ENCODE measurements around the gene KCNB1. TPM values are rescaled to one million over a fixed set of nuclear protein-coding genes. Genes with fewer than 3 reads are reported as not detected.

The KCNB1 gene
- polyA plus RNA-seq, 1 experiment = 0.13 TPM

- no peaks in the 10 kb centered on the region for H3K27me3 ChIP-seq (ENCODE audit: control insufficient read depth, insufficient read depth, low read length)
- CTCF ChIA-PET = interaction anchor here (1.2 kb wide), 3 partner anchors 144 to 270 kb away, joined by 4 to 9 read pairs (median 4); no protein-coding TSS in a partner anchor
- no peaks in the 10 kb centered on the region for H3K36me3 ChIP-seq (ENCODE audit: control insufficient read depth, insufficient read depth, low read length)
- H3K4me3 ChIP-seq (ENCODE audit: low read depth, low read length) = no peak overlapping the region
- TF ChIP-seq, protein P1, sequence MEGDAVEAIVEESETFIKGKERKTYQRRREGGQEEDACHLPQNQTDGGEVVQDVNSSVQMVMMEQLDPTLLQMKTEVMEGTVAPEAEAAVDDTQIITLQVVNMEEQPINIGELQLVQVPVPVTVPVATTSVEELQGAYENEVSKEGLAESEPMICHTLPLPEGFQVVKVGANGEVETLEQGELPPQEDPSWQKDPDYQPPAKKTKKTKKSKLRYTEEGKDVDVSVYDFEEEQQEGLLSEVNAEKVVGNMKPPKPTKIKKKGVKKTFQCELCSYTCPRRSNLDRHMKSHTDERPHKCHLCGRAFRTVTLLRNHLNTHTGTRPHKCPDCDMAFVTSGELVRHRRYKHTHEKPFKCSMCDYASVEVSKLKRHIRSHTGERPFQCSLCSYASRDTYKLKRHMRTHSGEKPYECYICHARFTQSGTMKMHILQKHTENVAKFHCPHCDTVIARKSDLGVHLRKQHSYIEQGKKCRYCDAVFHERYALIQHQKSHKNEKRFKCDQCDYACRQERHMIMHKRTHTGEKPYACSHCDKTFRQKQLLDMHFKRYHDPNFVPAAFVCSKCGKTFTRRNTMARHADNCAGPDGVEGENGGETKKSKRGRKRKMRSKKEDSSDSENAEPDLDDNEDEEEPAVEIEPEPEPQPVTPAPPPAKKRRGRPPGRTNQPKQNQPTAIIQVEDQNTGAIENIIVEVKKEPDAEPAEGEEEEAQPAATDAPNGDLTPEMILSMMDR (IDR thresholded peaks at IDR 0.05; ENCODE audit: insufficient read depth, low read depth, low read length) = no peak
- no peak for DNase-seq (ENCODE audit: low read depth)
- POLR2A ChIA-PET = interaction anchor here (0.8 kb wide), 1 partner anchor 170 kb away, joined by 4 read pairs; no protein-coding TSS in a partner anchor
Measured at GRCh38 chr20:49340161-49340966, 142.1 kb downstream of the KCNB1 start.

DNA sequence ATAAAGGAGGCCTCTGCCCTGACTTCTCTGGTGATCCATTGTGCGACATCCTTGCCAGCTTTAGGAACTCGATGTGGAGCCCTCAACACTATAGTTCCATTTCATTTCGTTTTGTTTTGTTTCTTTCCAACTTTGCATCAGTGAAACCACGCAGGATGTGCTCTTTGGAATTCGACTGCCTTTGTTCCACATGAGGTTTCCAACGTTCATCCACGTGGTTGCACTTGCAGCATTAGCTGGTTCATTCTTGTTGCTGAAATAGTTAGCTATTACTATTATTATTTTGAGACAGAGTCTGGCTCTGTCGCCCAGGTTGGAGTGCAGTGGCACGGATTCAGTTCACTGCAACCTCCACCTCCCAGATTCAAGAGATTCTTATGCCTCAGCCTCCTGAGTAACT lies 143.3 kb downstream of the KCNB1 start:
- Histone ChIP-seq H3K4me3 (ENCODE audit: low read depth, low read length) (no peak overlapping the region), H3K27me3 (ENCODE audit: control insufficient read depth, insufficient read depth, low read length) (no peaks in the 10 kb centered on the region), H3K36me3 (ENCODE audit: control insufficient read depth, insufficient read depth, low read length) (no peaks in the 10 kb centered on the region)
- DNase-seq (ENCODE audit: low read depth) = no peak
- ChIA-PET POLR2A (no interaction called here), CTCF (interaction anchor here (1.2 to 1.3 kb wide), 2 partner anchors 145 to 270 kb away, joined by 5 to 6 read pairs; no protein-coding TSS in a partner anchor)
- TF ChIP-seq, protein P1 (IDR thresholded peaks at IDR 0.05; ENCODE audit: insufficient read depth, low read depth, low read length) = no peak

DNA sequence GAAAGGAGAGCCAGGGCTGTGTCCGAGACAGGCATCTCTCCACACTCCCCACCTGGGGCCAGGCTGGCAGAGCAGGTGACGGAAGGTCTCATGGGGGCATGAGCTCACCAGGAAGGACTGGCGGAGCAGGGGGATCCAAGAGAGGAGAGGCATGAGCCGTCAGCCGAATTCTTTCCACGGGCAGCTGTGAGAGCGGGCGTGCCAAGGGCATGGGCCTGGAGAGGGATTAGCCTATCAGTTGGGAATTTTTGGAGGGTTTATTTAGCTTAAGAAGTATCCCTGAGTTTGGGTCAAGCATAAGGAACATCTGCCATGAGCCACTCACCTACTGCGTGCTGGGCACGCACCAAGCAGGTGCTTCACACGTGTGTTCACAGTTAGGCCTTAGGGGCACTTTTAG lies 144.4 kb downstream of the KCNB1 start:
- DNase-seq (ENCODE audit: low read depth) = no peak
- H3K27me3 ChIP-seq (ENCODE audit: control insufficient read depth, insufficient read depth, low read length) = peaks cover under 1% of the 10 kb centered on the region; the same call in 1 of the 2 replicates
- H3K4me3 ChIP-seq (ENCODE audit: low read depth, low read length) = no peak overlapping the region
- no peaks in the 10 kb centered on the region for H3K36me3 ChIP-seq (ENCODE audit: control insufficient read depth, insufficient read depth, low read length)
- TF ChIP-seq, protein P1 (IDR thresholded peaks at IDR 0.05; ENCODE audit: insufficient read depth, low read depth, low read length) = no peak
- ChIA-PET CTCF (interaction anchor here (0.7 to 13.6 kb wide), 5 partner anchors 29 to 271 kb away, joined by 4 to 140 read pairs (median 70); partner anchors contain the start of gene KCNB1), POLR2A (no interaction called here)

- Histone ChIP-seq H3K4me3 (ENCODE audit: low read depth, low read length) (no peak overlapping the region), H3K36me3 (ENCODE audit: control insufficient read depth, insufficient read depth, low read length) (no peaks in the 10 kb centered on the region), H3K27me3 (ENCODE audit: control insufficient read depth, insufficient read depth, low read length) (peaks cover 4% of the 10 kb centered on the region)
- no peak for DNase-seq (ENCODE audit: low read depth)
- ChIA-PET POLR2A (no interaction called here), CTCF (interaction anchor here (0.7 to 13.6 kb wide), 5 partner anchors 30 to 271 kb away, joined by 4 to 140 read pairs (median 70); partner anchors contain the start of gene KCNB1)
- TF ChIP-seq, protein P1 (IDR thresholded peaks at IDR 0.05; ENCODE audit: insufficient read depth, low read depth, low read length) = no peak
Measured at GRCh38 chr20:49337357-49337756, 145.1 kb downstream of the KCNB1 start.

GRCh38 chr20:49336786-49337185 lies 145.7 kb downstream of the KCNB1 start:
- Histone ChIP-seq H3K27me3 (ENCODE audit: control insufficient read depth, insufficient read depth, low read length) (peaks cover 4% of the 10 kb centered on the region), H3K36me3 (ENCODE audit: control insufficient read depth, insufficient read depth, low read length) (no peaks in the 10 kb centered on the region), H3K4me3 (ENCODE audit: low read depth, low read length) (no peak overlapping the region)
- DNase-seq (ENCODE audit: low read depth) = no peak
- ChIA-PET POLR2A (interaction anchor here (0.6 kb wide), 1 partner anchor 179 kb away, joined by 3 read pairs; no protein-coding TSS in a partner anchor), CTCF (interaction anchor here (0.6 to 13.6 kb wide), 5 partner anchors 148 to 272 kb away, joined by 3 to 140 read pairs (median 70); partner anchors contain the start of gene KCNB1)
- TF ChIP-seq, protein P1 (IDR thresholded peaks at IDR 0.05; ENCODE audit: insufficient read depth, low read depth, low read length) = no peak

Data from BJ (cell line).